ENCODE data around the gene TRIM61. TPM values are rescaled to one million over a fixed set of nuclear protein-coding genes. Genes with fewer than 3 reads are reported as not detected.
A peak's percentile ranks its signal among the peaks of the same experiment; 100 is the strongest.
"Not testable (repeated sequence)": the region's sequence is repeated elsewhere in the genome, so short reads cannot be mapped to it uniquely, and the experiment has no call there.

Gene TRIM61
- total RNA-seq, 1 donor from 2014 or later = 2.1 TPM

- Mint-ChIP-seq H3K27ac (no peak overlapping the region), H3K36me3 (no peaks in the 10 kb centered on the region), H3K9me3 (no peaks in the 10 kb centered on the region), H3K4me1 (ENCODE audit: unreplicated experiment) (no peaks in the 10 kb centered on the region), H3K27me3 (peaks cover 25% of the 10 kb centered on the region), H3K4me3 (no peak overlapping the region)
- no peak for DNase-seq (ENCODE audit: extremely low spot score, unreplicated experiment)
- TF ChIP-seq CTCF (conservative IDR thresholded peaks at IDR 0.05) = peak; percentile 33
Observed at GRCh38 chr4:164949448-164950143, 27.9 kb downstream of the TRIM61 start.

GRCh38 chr4:164948975-164949374 lies 28.5 kb downstream of the TRIM61 start:
- H3K9me3 Mint-ChIP-seq = no peaks in the 10 kb centered on the region
- no peak overlapping the region for H3K4me3 Mint-ChIP-seq
- H3K4me1 Mint-ChIP-seq (ENCODE audit: unreplicated experiment) = no peaks in the 10 kb centered on the region
- no peaks in the 10 kb centered on the region for H3K36me3 Mint-ChIP-seq
- no peak for DNase-seq (ENCODE audit: extremely low spot score, unreplicated experiment)
- TF ChIP-seq CTCF (conservative IDR thresholded peaks at IDR 0.05) = no peak
- peaks cover 25% of the 10 kb centered on the region for H3K27me3 Mint-ChIP-seq
- no peak overlapping the region for H3K27ac Mint-ChIP-seq

- peaks cover 29% of the 10 kb centered on the region for H3K27me3 Mint-ChIP-seq
- H3K36me3 Mint-ChIP-seq; H3K27ac Mint-ChIP-seq; H3K9me3 Mint-ChIP-seq; H3K4me3 Mint-ChIP-seq; H3K4me1 Mint-ChIP-seq (ENCODE audit: unreplicated experiment); DNase-seq (ENCODE audit: extremely low spot score, unreplicated experiment): not testable (repeated sequence)
Observed at GRCh38 chr4:164948006-164948405, 29.5 kb downstream of the TRIM61 start.

GRCh38 chr4:164946810-164947209 lies 30.6 kb downstream of the TRIM61 start:
- H3K27ac Mint-ChIP-seq = no peak overlapping the region
- H3K36me3 Mint-ChIP-seq = no peaks in the 10 kb centered on the region
- no peaks in the 10 kb centered on the region for H3K9me3 Mint-ChIP-seq
- no peak overlapping the region for H3K4me3 Mint-ChIP-seq
- TF ChIP-seq CTCF (conservative IDR thresholded peaks at IDR 0.05) = no peak
- H3K4me1 Mint-ChIP-seq (ENCODE audit: unreplicated experiment) = no peaks in the 10 kb centered on the region
- H3K27me3 Mint-ChIP-seq = peaks cover 29% of the 10 kb centered on the region
- DNase-seq (ENCODE audit: extremely low spot score, unreplicated experiment) = no peak

- Mint-ChIP-seq H3K27ac (no peak overlapping the region), H3K27me3 (peaks cover 20% of the 10 kb centered on the region), H3K36me3 (no peaks in the 10 kb centered on the region), H3K4me3 (no peak overlapping the region), H3K4me1 (ENCODE audit: unreplicated experiment) (no peaks in the 10 kb centered on the region), H3K9me3 (no peaks in the 10 kb centered on the region)
- no peak for TF ChIP-seq CTCF (conservative IDR thresholded peaks at IDR 0.05)
- no peak for DNase-seq (ENCODE audit: extremely low spot score, unreplicated experiment)
Observed at GRCh38 chr4:164945146-164945545, 32.3 kb downstream of the TRIM61 start.

- Mint-ChIP-seq H3K27ac (peak overlapping the region; percentile 29), H3K27me3 (peaks cover 7% of the 10 kb centered on the region), H3K4me3 (peak overlapping the region; percentile 48), H3K4me1 (ENCODE audit: unreplicated experiment) (no peaks in the 10 kb centered on the region), H3K36me3 (no peaks in the 10 kb centered on the region), H3K9me3 (no peaks in the 10 kb centered on the region)
- no peak for TF ChIP-seq CTCF (conservative IDR thresholded peaks at IDR 0.05)
- DNase-seq (ENCODE audit: extremely low spot score, unreplicated experiment) = no peak
Observed at GRCh38 chr4:164943192-164943591, 34.3 kb downstream of the TRIM61 start.

Data from type B pancreatic cell (in vitro differentiated cells).